Gastroesophageal sphincter (tissue), 3 donors: ENCODE measurements around the gene OAS1.

Experiments used
- CTCF ChIP-seq, 4 experiments: fragments of 200-600 bp in 2 of 4; fragments of 450-650 bp in 2 of 4; sonication (generic) in 1 of 4; IDR thresholded peaks; one replicate each; pipeline ENCODE4 v1.5.1; 2017 to 2019; ENCODE audit warnings: antibody characterized with exemption in 4 of 4, mild to moderate bottlenecking in 2 of 4, moderate library complexity in 2 of 4
- EP300 ChIP-seq: sonication (generic); formaldehyde crosslinking; IDR thresholded peaks from one replicate; pipeline ENCODE4 v1.6.1; 2017; ENCODE audit warnings: antibody characterized with exemption, mild to moderate bottlenecking

- TF ChIP-seq CTCF (IDR thresholded peaks at IDR 0.05) = no peak
- no peak for TF ChIP-seq EP300
Measured at GRCh38 chr12:112932485-112933128, 25.8 kb downstream of the OAS1 start.
